ENCODE data around the gene COMMD6. TPM values are rescaled to one million over a fixed set of nuclear protein-coding genes. Genes with fewer than 3 reads are reported as not detected.

Gene COMMD6
- polyA plus RNA-seq, 1 donor from 2014 or later, result 301 TPM

- no peaks in the 10 kb centered on the region for H4K20me1 ChIP-seq (ENCODE audit: insufficient read depth)
- no peaks in the 10 kb centered on the region for H3K9me2 ChIP-seq (ENCODE audit: insufficient read depth, low read length)
- no peaks in the 10 kb centered on the region for H3K9me3 ChIP-seq (ENCODE audit: low read length)
- H3K4me2 ChIP-seq (ENCODE audit: low read length), result no peak overlapping the region
- H3K27ac ChIP-seq (ENCODE audit: low read length), result no peak overlapping the region
- TF ChIP-seq TAF1 (IDR thresholded peaks at IDR 0.05; ENCODE audit: low read depth) (no peak), CTCF (IDR thresholded peaks at IDR 0.05; ENCODE audit: poor library complexity, severe bottlenecking) (no peak)
- H3K36me3 ChIP-seq (ENCODE audit: insufficient read depth, low read length), result no peaks in the 10 kb centered on the region
- H3K79me2 ChIP-seq (replicated peaks; ENCODE audit: insufficient read depth, low read length), result no peaks in the 10 kb centered on the region
- H2AFZ ChIP-seq (ENCODE audit: low read depth, low read length), result no peak overlapping the region
- H3F3A ChIP-seq (ENCODE audit: insufficient read depth, low read length, poor library complexity, severe bottlenecking), result no peaks in the 10 kb centered on the region
- H3K27me3 ChIP-seq (ENCODE audit: insufficient read depth, low read depth, low read length), result no peaks in the 10 kb centered on the region
- H3K4me3 ChIP-seq (ENCODE audit: low read length), result no peak overlapping the region
- no peak overlapping the region for H3K9ac ChIP-seq (ENCODE audit: low read length)
Measured at GRCh38 chr13:75518439-75519088, 19.1 kb downstream of the COMMD6 start.

GRCh38 chr13:75514080-75514995, 23.3 kb downstream of the COMMD6 start:
- no peaks in the 10 kb centered on the region for H3K36me3 ChIP-seq (ENCODE audit: insufficient read depth, low read length)
- no peaks in the 10 kb centered on the region for H3K27me3 ChIP-seq (ENCODE audit: insufficient read depth, low read depth, low read length)
- no peaks in the 10 kb centered on the region for H3F3A ChIP-seq (ENCODE audit: insufficient read depth, low read length, poor library complexity, severe bottlenecking)
- H3K9me2 ChIP-seq (ENCODE audit: insufficient read depth, low read length), result no peaks in the 10 kb centered on the region
- no peaks in the 10 kb centered on the region for H3K9me3 ChIP-seq (ENCODE audit: low read length)
- H3K4me3 ChIP-seq (ENCODE audit: low read length), result no peak overlapping the region
- H3K9ac ChIP-seq (ENCODE audit: low read length), result no peak overlapping the region
- H3K4me2 ChIP-seq (ENCODE audit: low read length), result no peak overlapping the region
- H3K79me2 ChIP-seq (replicated peaks; ENCODE audit: insufficient read depth, low read length), result no peaks in the 10 kb centered on the region
- no peak overlapping the region for H2AFZ ChIP-seq (ENCODE audit: low read depth, low read length)
- TF ChIP-seq EP300 (conservative IDR thresholded peaks at IDR 0.05; ENCODE audit: poor library complexity, severe bottlenecking), result no peak
- no peak for TF ChIP-seq SMC3 (conservative IDR thresholded peaks at IDR 0.05; ENCODE audit: poor library complexity)
- TF ChIP-seq REST (IDR thresholded peaks at IDR 0.05; ENCODE audit: borderline replicate concordance), result no peak
- TF ChIP-seq CTCF (IDR thresholded peaks at IDR 0.05; ENCODE audit: poor library complexity, severe bottlenecking), result no peak
- no peak for TF ChIP-seq TAF1 (IDR thresholded peaks at IDR 0.05; ENCODE audit: low read depth)
- TF ChIP-seq RAD21 (conservative IDR thresholded peaks at IDR 0.05), result no peak
- no peak for TF ChIP-seq EZH2 (IDR thresholded peaks at IDR 0.05; ENCODE audit: borderline replicate concordance, insufficient read depth, low read length, poor library complexity, severe bottlenecking)
- no peak for TF ChIP-seq MXI1 (conservative IDR thresholded peaks at IDR 0.05; ENCODE audit: poor library complexity, severe bottlenecking)
- no peak for TF ChIP-seq POLR2AphosphoS5 (IDR thresholded peaks at IDR 0.05)
- no peak overlapping the region for H3K27ac ChIP-seq (ENCODE audit: low read length)
- no peaks in the 10 kb centered on the region for H4K20me1 ChIP-seq (ENCODE audit: insufficient read depth)

Measured in neural cell (in vitro differentiated cells).